Ovary (tissue), 3 donors: Measurements from ENCODE around the gene LGALS7B.

Experiments used
- CTCF ChIP-seq, 3 donors: fragments of 450-650 bp in 2 of 3; fragments of 200-600 bp in 1 of 3; IDR thresholded peaks; one replicate each; pipeline versions ENCODE4 v1.5.1 to v1.8.0; 2016 to 2022; ENCODE audit warnings: antibody characterized with exemption in 3 of 3, mild to moderate bottlenecking in 1 of 3
- EP300 ChIP-seq: sonication (generic); formaldehyde crosslinking; IDR thresholded peaks from one replicate; pipeline ENCODE4 v1.6.1; 2017; ENCODE audit warnings: antibody characterized with exemption
- POLR2A ChIP-seq: fragments of 450-650 bp; IDR thresholded peaks from one replicate; pipeline ENCODE4 v1.6.1; 2017; ENCODE audit warnings: antibody characterized with exemption, mild to moderate bottlenecking, moderate library complexity
- donor health status: DM: no; HTN: no; CAD: no.

- no peak for TF ChIP-seq CTCF (IDR thresholded peaks at IDR 0.05)
- TF ChIP-seq EP300, result no peak
- no peak for TF ChIP-seq POLR2A
These were observed 6.5 kb downstream of the LGALS7B start for GRCh38 chr19:38795549-38795948.
